Liver (tissue), 9 donors: Measurements from ENCODE around the gene BACH2. TPM values are rescaled to one million over a fixed set of nuclear protein-coding genes. Genes with fewer than 3 reads are reported as not detected.

Source experiments
- DNase-seq: peaks from one replicate; pipeline ENCODE4 v3.0.0-alpha.2; 2017; ENCODE audit warnings: low spot score
- H3K27ac ChIP-seq, 2 donors: one replicate each; pipeline ENCODE4 v1.7.0; 2013; ENCODE audit warnings: inconsistent platforms in 2 of 2, low read length in 2 of 2, control low read depth in 1 of 2, low read depth in 1 of 2, mild to moderate bottlenecking in 1 of 2
- H3K27me3 ChIP-seq, 4 donors: one replicate each; pipeline versions ENCODE4 v1.6.1 to v1.7.0; 2013; ENCODE audit warnings: low read length in 3 of 4, inconsistent platforms in 1 of 4, mild to moderate bottlenecking in 1 of 4, moderate library complexity in 1 of 4; ENCODE audit not compliant: control insufficient read depth in 4 of 4, insufficient read depth in 4 of 4
- H3K36me3 ChIP-seq, 4 donors: one replicate each; pipeline versions ENCODE4 v1.6.1 to v1.7.0; 2013; ENCODE audit warnings: low read length in 3 of 4, mild to moderate bottlenecking in 3 of 4, low read depth in 1 of 4, moderate library complexity in 1 of 4; ENCODE audit not compliant: control insufficient read depth in 4 of 4, insufficient read depth in 3 of 4
- H3K4me1 ChIP-seq, 4 donors: one replicate each; pipeline versions ENCODE4 v1.6.1 to v1.7.0; 2013; ENCODE audit warnings: low read length in 3 of 4, mild to moderate bottlenecking in 3 of 4, moderate library complexity in 1 of 4; ENCODE audit not compliant: control insufficient read depth in 4 of 4, insufficient read depth in 4 of 4
- H3K4me3 ChIP-seq, 3 donors: one replicate each; pipeline versions ENCODE4 v1.6.1 to v1.7.0; 2013; ENCODE audit warnings: low read length in 3 of 3, control low read depth in 1 of 3, low read depth in 1 of 3, mild to moderate bottlenecking in 1 of 3
- H3K9ac ChIP-seq, 2 donors: one replicate each; pipeline ENCODE4 v1.7.0; 2013; ENCODE audit warnings: low read length in 2 of 2, mild to moderate bottlenecking in 2 of 2, moderate library complexity in 2 of 2, control low read depth in 1 of 2, low read depth in 1 of 2
- H3K9me3 ChIP-seq, 4 donors: one replicate each; pipeline versions ENCODE4 v1.6.1 to v1.7.0; 2013; ENCODE audit warnings: low read length in 3 of 4; ENCODE audit not compliant: control insufficient read depth in 4 of 4
- ATF3 ChIP-seq: IDR thresholded peaks from 2 replicates; pipeline ENCODE4 v1.6.1; 2016; ENCODE audit warnings: antibody characterized with exemption
- FOXA1 ChIP-seq: IDR thresholded peaks from 2 replicates; pipeline ENCODE4 v1.6.1; 2016; ENCODE audit warnings: antibody characterized with exemption
- GABPA ChIP-seq, 2 donors: IDR thresholded peaks in 1 of 2; conservative IDR thresholded peaks in 1 of 2; 2 replicates each; pipeline ENCODE4 v1.6.1; 2016; ENCODE audit warnings: antibody characterized with exemption in 2 of 2, mild to moderate bottlenecking in 1 of 2, moderate library complexity in 1 of 2
- HNF4G ChIP-seq: IDR thresholded peaks from 2 replicates; pipeline ENCODE4 v1.6.1; 2016; ENCODE audit warnings: antibody characterized with exemption
- JUND ChIP-seq, 2 donors: IDR thresholded peaks; 2 replicates each; pipeline ENCODE4 v1.6.1; 2016; ENCODE audit warnings: antibody characterized with exemption in 2 of 2
- NR2F2 ChIP-seq: IDR thresholded peaks from 2 replicates; pipeline ENCODE4 v1.6.1; 2016; ENCODE audit warnings: antibody characterized with exemption
- REST ChIP-seq: IDR thresholded peaks from 2 replicates; pipeline ENCODE4 v1.6.1; 2016; ENCODE audit warnings: antibody characterized with exemption, mild to moderate bottlenecking
- YY1 ChIP-seq: IDR thresholded peaks from 2 replicates; pipeline ENCODE4 v1.6.1; 2016; ENCODE audit warnings: antibody characterized with exemption, mild to moderate bottlenecking
- WGBS: extraction: QIAGEN DNeasy Blood & Tissue Kit; methylation state at CpG from one replicate; pipeline ENCODE4 v1.1.7; 2013; 5-methylcytosine and 5-hydroxymethylcytosine counted together
- polyA plus RNA-seq, 2 donors: library from polyadenylated mRNA; stranded (reverse) in 1 of 2; unstranded in 1 of 2; fragments of 200-250 nt in 1 of 2; fragments of >200 nt in 1 of 2; fragmentation: Nextera tagmentation in 1 of 2; extraction: Ambion mirVana in 1 of 2; gene quantifications; one replicate each; pipeline versions ENCODE4 v1.2.1 to v1.2.3, GENCODE V29; 2013 to 2015
- total RNA-seq, 2 donors: library from RNA; depleted of rRNA; stranded (reverse); fragments of >200 nt; gene quantifications; one replicate each; pipeline ENCODE4 v1.2.3, GENCODE V29; 2014
- donor health status: healthy.
- donor health status: healthy.
- donor health status: healthy.
- donor health status: healthy.
- donor health status: healthy.

BACH2 gene
- total and polyA plus RNA-seq, 4 donors: 1.9 to 3.7 (median 1.9) TPM

- Histone ChIP-seq H3K36me3 (no peaks in the 10 kb centered on the region), H3K27me3 (no peaks in the 10 kb centered on the region), H3K4me1 (no peaks in the 10 kb centered on the region), H3K27ac (no peak overlapping the region), H3K4me3 (no peak overlapping the region), H3K9ac (no peak overlapping the region), H3K9me3 (no peaks in the 10 kb centered on the region)
- DNase-seq: no peak
- no peak for TF ChIP-seq REST
- no peak for TF ChIP-seq ATF3
- no peak for TF ChIP-seq YY1
- TF ChIP-seq GABPA (IDR thresholded peaks at IDR 0.05 in 1 of 2, conservative IDR thresholded peaks at IDR 0.05 in 1 of 2): no peak
- no peak for TF ChIP-seq JUND (IDR thresholded peaks at IDR 0.05)
- TF ChIP-seq FOXA1: no peak
- WGBS: 87% methylated on average over 11 of the region's 11 CpGs
These were observed 118.9 kb downstream of the BACH2 start for GRCh38 chr6:90177544-90178383.

- Histone ChIP-seq H3K27me3 (no peaks in the 10 kb centered on the region), H3K9me3 (no peaks in the 10 kb centered on the region), H3K4me3 (no peak overlapping the region), H3K27ac (no peak overlapping the region), H3K36me3 (no peaks in the 10 kb centered on the region), H3K4me1 (no peaks in the 10 kb centered on the region), H3K9ac (no peak overlapping the region)
- TF ChIP-seq HNF4G: no peak
- no peak for TF ChIP-seq REST
- TF ChIP-seq NR2F2: no peak
- DNase-seq: no peak
- 84% methylated on average over 8 of the region's 8 CpGs for WGBS
These were observed 120.8 kb downstream of the BACH2 start for GRCh38 chr6:90175627-90176538.
